H7 (cell line): Measurements from ENCODE around the gene YPEL2. TPM values are rescaled to one million over a fixed set of nuclear protein-coding genes. Genes with fewer than 3 reads are reported as not detected.
"Not testable (repeated sequence)": the region's sequence is repeated elsewhere in the genome, so short reads cannot be mapped to it uniquely, and the experiment has no call there.

Experiments used
- DNase-seq: peaks from one replicate; pipeline ENCODE4 v3.0.0; 2012
- H3K27me3 ChIP-seq: 2 replicates; pipeline ENCODE4 v1.6.0; 2011; ENCODE audit warnings: mild to moderate bottlenecking, low read length; ENCODE audit not compliant: control insufficient read depth, insufficient read depth
- H3K36me3 ChIP-seq: replicated peaks from 2 replicates; pipeline ENCODE4 v1.5.1; 2011; ENCODE audit warnings: low read length; ENCODE audit not compliant: control insufficient read depth, insufficient read depth
- H3K4me3 ChIP-seq: 2 replicates; pipeline ENCODE4 v1.5.1; 2011; ENCODE audit warnings: low read depth, mild to moderate bottlenecking, control low read depth, low read length, moderate library complexity; ENCODE audit not compliant: insufficient read depth
- total RNA-seq: library from RNA; depleted of rRNA; stranded (reverse); fragments of >200 nt; shearing (Covaris generic); gene quantifications from 2 replicates; pipeline ENCODE4 v1.2.3, GENCODE V29; 2014; rRNA removed

YPEL2 gene
- 0.63 and 2.4 TPM in 2 replicates for total RNA-seq

- Histone ChIP-seq H3K36me3 (no peaks in the 10 kb centered on the region), H3K4me3 (peak within 1 kb of the TSS; percentile 68), H3K27me3 (peaks cover 32% of the 10 kb centered on the region)
- DNase-seq, result peak; percentile 100
Measured at GRCh38 chr17:59331129-59331928, at the start of gene YPEL2. Gene YPEL2, plus strand, starts transcription at chr17:59331655. Its CDS starts 21,755 bp downstream, at chr17:59353410.

- DNase-seq, result no peak
- H3K27me3 ChIP-seq, result no peaks in the 10 kb centered on the region; the same call in 1 of the 2 replicates
- no peak overlapping the region for H3K4me3 ChIP-seq
- no peaks in the 10 kb centered on the region for H3K36me3 ChIP-seq
Measured at GRCh38 chr17:59284317-59284716, 47.1 kb upstream of the YPEL2 start.

- Histone ChIP-seq H3K27me3 (peaks cover 6% of the 10 kb centered on the region), H3K4me3 (no peak overlapping the region), H3K36me3 (no peaks in the 10 kb centered on the region)
- DNase-seq, result no peak
Measured at GRCh38 chr17:59287452-59287851, 44.0 kb upstream of the YPEL2 start.

- DNase-seq, result no peak
- Histone ChIP-seq H3K27me3 (peaks cover 7% of the 10 kb centered on the region), H3K4me3 (no peak overlapping the region), H3K36me3 (no peaks in the 10 kb centered on the region)
Measured at GRCh38 chr17:59287891-59288290, 43.6 kb upstream of the YPEL2 start.

GRCh38 chr17:59289981-59290301 is 41.5 kb upstream of the YPEL2 start:
- H3K27me3 ChIP-seq, result peaks cover 9% of the 10 kb centered on the region
- H3K4me3 ChIP-seq, result no peak overlapping the region
- no peaks in the 10 kb centered on the region for H3K36me3 ChIP-seq
- no peak for DNase-seq

- H3K36me3 ChIP-seq, H3K4me3 ChIP-seq, H3K27me3 ChIP-seq: not testable (repeated sequence)
- peak; percentile 22 for DNase-seq
Measured at GRCh38 chr17:59290302-59290998, 41.0 kb upstream of the YPEL2 start.

GRCh38 chr17:59292174-59292523 is 39.3 kb upstream of the YPEL2 start:
- no peak for DNase-seq
- peaks cover 9% of the 10 kb centered on the region for H3K27me3 ChIP-seq
- no peak overlapping the region for H3K4me3 ChIP-seq
- no peaks in the 10 kb centered on the region for H3K36me3 ChIP-seq

- no peak overlapping the region for H3K4me3 ChIP-seq
- no peaks in the 10 kb centered on the region for H3K36me3 ChIP-seq
- peaks cover 8% of the 10 kb centered on the region for H3K27me3 ChIP-seq
- no peak for DNase-seq
Measured at GRCh38 chr17:59296190-59296589, 35.3 kb upstream of the YPEL2 start.

- Histone ChIP-seq H3K27me3 (no peaks in the 10 kb centered on the region; the same call in 1 of the 2 replicates), H3K36me3 (no peaks in the 10 kb centered on the region), H3K4me3 (no peak overlapping the region)
- DNase-seq, result no peak
Measured at GRCh38 chr17:59298521-59298920, 32.9 kb upstream of the YPEL2 start.

GRCh38 chr17:59299400-59300092 is 31.9 kb upstream of the YPEL2 start:
- Histone ChIP-seq H3K4me3 (no peak overlapping the region), H3K27me3 (no peaks in the 10 kb centered on the region; the same call in 1 of the 2 replicates), H3K36me3 (no peaks in the 10 kb centered on the region)
- DNase-seq, result no peak

- DNase-seq, result no peak
- Histone ChIP-seq H3K27me3 (no peaks in the 10 kb centered on the region), H3K36me3 (no peaks in the 10 kb centered on the region), H3K4me3 (no peak overlapping the region)
Measured at GRCh38 chr17:59300941-59301340, 30.5 kb upstream of the YPEL2 start.

GRCh38 chr17:59304811-59305210 is 26.6 kb upstream of the YPEL2 start:
- H3K27me3 ChIP-seq, result no peaks in the 10 kb centered on the region
- no peak overlapping the region for H3K4me3 ChIP-seq
- H3K36me3 ChIP-seq, result no peaks in the 10 kb centered on the region
- no peak for DNase-seq

- DNase-seq, result no peak
- no peak overlapping the region for H3K4me3 ChIP-seq
- no peaks in the 10 kb centered on the region for H3K27me3 ChIP-seq
- no peaks in the 10 kb centered on the region for H3K36me3 ChIP-seq
Measured at GRCh38 chr17:59310263-59310920, 21.1 kb upstream of the YPEL2 start.

GRCh38 chr17:59311051-59311468 is 20.4 kb upstream of the YPEL2 start:
- DNase-seq, result peak; percentile 69
- Histone ChIP-seq H3K27me3 (no peaks in the 10 kb centered on the region), H3K4me3 (no peak overlapping the region), H3K36me3 (no peaks in the 10 kb centered on the region)
